DMS 273 (cell line): Measurements from ENCODE around the gene CNTNAP2.

Source experiments
- DNase-seq: peaks from one replicate; lab custom pipeline; 2025; ENCODE audit not compliant: unreplicated experiment; lab: John Stamatoyannopoulos, UW

The CNTNAP2 gene

GRCh38 chr7:147305827-147306226, 1189.2 kb downstream of the CNTNAP2 start:
- DNase-seq, result no peak

- no peak for DNase-seq
These were observed 1191.9 kb downstream of the CNTNAP2 start for GRCh38 chr7:147308539-147308938.

GRCh38 chr7:147311336-147311735, 1194.7 kb downstream of the CNTNAP2 start:
- no peak for DNase-seq

GRCh38 chr7:147321504-147321903, 1204.9 kb downstream of the CNTNAP2 start:
- DNase-seq, result no peak

GRCh38 chr7:147332988-147333387, 1216.4 kb downstream of the CNTNAP2 start:
- no peak for DNase-seq

- DNase-seq, result no peak
These were observed 1246.5 kb downstream of the CNTNAP2 start for GRCh38 chr7:147363101-147363500.

- DNase-seq, result no peak
These were observed 1259.6 kb downstream of the CNTNAP2 start for GRCh38 chr7:147376192-147376591.

GRCh38 chr7:147380926-147381325, 1264.3 kb downstream of the CNTNAP2 start:
- no peak for DNase-seq

- no peak for DNase-seq
These were observed 1277.7 kb downstream of the CNTNAP2 start for GRCh38 chr7:147394329-147394728.

GRCh38 chr7:147400221-147400689, 1283.7 kb downstream of the CNTNAP2 start:
- no peak for DNase-seq

- no peak for DNase-seq
These were observed 1284.3 kb downstream of the CNTNAP2 start for GRCh38 chr7:147400925-147401324.

GRCh38 chr7:147405621-147406020, 1289.0 kb downstream of the CNTNAP2 start:
- no peak for DNase-seq

GRCh38 chr7:147406521-147407135, 1290.0 kb downstream of the CNTNAP2 start:
- no peak for DNase-seq

- no peak for DNase-seq
These were observed 1294.5 kb downstream of the CNTNAP2 start for GRCh38 chr7:147411096-147411495.

- no peak for DNase-seq
These were observed 1295.5 kb downstream of the CNTNAP2 start for GRCh38 chr7:147412109-147412508.

GRCh38 chr7:147412782-147413556, 1296.4 kb downstream of the CNTNAP2 start:
- no peak for DNase-seq

- no peak for DNase-seq
These were observed 1296.9 kb downstream of the CNTNAP2 start for GRCh38 chr7:147413557-147413870.

GRCh38 chr7:147415991-147416390, 1299.4 kb downstream of the CNTNAP2 start:
- no peak for DNase-seq

GRCh38 chr7:147418966-147419365, 1302.4 kb downstream of the CNTNAP2 start:
- DNase-seq, result no peak

GRCh38 chr7:147423875-147424274, 1307.3 kb downstream of the CNTNAP2 start:
- DNase-seq, result no peak

- no peak for DNase-seq
These were observed 1311.5 kb downstream of the CNTNAP2 start for GRCh38 chr7:147428075-147428474.

GRCh38 chr7:147429961-147430360, 1313.4 kb downstream of the CNTNAP2 start:
- no peak for DNase-seq

- DNase-seq, result peak; percentile 31
These were observed 1315.5 kb downstream of the CNTNAP2 start for GRCh38 chr7:147432079-147432478.
